HG02885 (cell line): Measurements from ENCODE around the gene COMMD6.
"Not testable (repeated sequence)": the region's sequence is repeated elsewhere in the genome, so short reads cannot be mapped to it uniquely, and the experiment has no call there.

ENCODE experiments used
- ATAC-seq: cut with Tn5 transposase; IDR thresholded peaks from one replicate; pipeline ENCODE4 v1.9.1; 2021; ENCODE audit warnings: mild to moderate bottlenecking; ENCODE audit not compliant: unreplicated experiment, poor library complexity

Gene COMMD6

GRCh38 chr13:75537401-75538365 is at the start of gene COMMD6:
TSS of gene COMMD6 (minus strand) at chr13:75537841. CDS start at chr13:75537805, 36 bp downstream.
- ATAC-seq, result peak; percentile 97

- ATAC-seq, result no peak
Observed at GRCh38 chr13:75585153-75585552, 47.5 kb upstream of the COMMD6 start.

DNA sequence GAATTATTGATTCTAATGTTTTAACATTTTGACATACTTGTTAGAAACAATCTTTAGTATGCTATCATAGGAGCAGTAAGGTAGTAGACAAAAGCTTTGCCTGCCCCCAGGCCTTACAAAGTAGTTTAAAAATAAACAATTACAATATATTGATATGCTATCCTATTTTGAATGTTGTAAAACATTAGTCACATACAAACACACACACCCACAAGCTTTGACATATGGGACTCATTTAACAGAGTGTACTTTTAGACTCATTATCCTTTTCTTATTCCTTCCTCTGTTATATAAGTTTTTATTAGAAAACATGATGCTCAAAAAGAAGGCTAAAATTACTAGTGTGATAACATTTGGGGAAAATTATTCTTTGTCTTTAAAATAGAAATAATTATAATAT is 45.5 kb upstream of the COMMD6 start:
- no peak for ATAC-seq

DNA sequence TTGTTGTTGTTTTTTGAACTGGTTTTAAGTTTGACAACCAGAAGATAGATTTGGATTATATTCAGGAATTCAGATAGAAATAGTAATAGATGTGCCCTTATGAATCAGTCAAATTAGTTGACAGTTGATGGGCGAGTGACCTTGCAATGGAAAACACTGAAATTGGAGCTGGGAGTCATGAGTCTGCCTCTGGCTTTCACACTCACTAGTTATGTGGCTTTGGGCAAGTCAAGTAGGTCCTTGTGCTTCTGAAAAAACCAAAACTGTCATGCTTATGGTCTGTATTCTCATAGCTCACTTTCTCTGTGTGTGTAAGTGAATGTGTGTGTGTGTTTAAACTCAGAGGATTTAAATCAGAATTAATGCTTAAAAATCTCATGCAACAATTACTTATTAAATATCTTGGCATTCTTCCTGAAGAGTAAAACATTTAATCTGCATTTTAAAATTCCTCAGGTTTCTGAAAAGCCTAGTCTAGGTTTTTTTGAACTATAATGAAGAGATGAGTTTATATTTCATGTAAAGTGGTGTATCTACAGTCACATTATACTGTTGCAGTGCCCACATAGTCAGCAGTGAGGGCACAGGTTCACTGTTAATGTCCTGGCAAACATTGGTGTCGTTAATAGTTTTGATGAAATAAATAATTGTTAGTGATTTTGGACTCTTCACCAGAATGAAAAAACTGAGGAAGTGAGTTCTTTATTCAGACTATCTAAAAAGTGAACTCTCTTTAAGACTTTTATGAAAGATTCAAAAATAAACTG is 44.4 kb upstream of the COMMD6 start:
- no peak for ATAC-seq

GRCh38 chr13:75579529-75579928 is 41.9 kb upstream of the COMMD6 start:
- peak; percentile 68 for ATAC-seq

DNA sequence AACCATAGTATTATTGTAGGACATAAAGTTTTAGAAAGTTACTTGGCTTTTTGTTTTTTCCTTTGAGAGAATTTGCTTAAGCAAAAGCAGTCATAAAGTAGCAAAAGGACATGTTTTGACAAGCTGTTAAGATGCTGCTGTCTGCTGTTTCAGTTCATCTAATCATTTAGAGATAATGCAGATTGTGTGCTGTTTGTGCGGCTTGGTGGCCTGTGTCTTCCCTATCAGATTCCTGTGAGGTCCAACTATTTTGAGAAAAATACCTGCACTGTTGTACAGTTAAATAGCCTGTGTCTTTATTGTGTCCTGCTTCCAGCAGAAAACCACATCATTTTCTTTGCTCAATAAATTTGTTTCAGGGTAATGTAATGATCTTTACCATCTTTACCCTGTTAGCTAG is 31.9 kb upstream of the COMMD6 start:
- ATAC-seq, result no peak

- ATAC-seq, result no peak
Observed at GRCh38 chr13:75566658-75567057, 29.0 kb upstream of the COMMD6 start.

GRCh38 chr13:75558145-75558840 is 20.7 kb upstream of the COMMD6 start:
- ATAC-seq, result no peak

GRCh38 chr13:75556961-75557360 is 19.3 kb upstream of the COMMD6 start:
- no peak for ATAC-seq

- no peak for ATAC-seq
Observed at GRCh38 chr13:75555836-75556235, 18.2 kb upstream of the COMMD6 start.

DNA sequence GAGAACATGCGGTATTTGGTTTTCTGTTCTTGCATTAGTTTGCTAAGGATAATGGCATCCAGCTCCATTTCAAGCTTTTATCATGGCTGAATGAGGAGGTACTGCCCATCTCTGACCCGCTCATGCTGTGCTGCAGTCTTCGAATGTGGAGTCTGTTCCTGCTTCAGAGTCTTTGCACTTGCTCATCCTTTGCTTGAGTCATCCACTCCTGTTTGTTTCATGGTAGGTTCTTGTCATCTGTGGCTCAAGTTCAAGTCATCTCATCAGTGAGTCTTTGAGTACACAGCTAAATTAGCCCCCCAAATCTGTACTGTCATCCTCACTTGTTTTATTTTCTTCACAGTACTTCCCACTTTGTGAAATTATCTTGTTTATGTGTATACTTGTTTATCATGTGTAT is 17.3 kb upstream of the COMMD6 start:
- ATAC-seq, result no peak

DNA sequence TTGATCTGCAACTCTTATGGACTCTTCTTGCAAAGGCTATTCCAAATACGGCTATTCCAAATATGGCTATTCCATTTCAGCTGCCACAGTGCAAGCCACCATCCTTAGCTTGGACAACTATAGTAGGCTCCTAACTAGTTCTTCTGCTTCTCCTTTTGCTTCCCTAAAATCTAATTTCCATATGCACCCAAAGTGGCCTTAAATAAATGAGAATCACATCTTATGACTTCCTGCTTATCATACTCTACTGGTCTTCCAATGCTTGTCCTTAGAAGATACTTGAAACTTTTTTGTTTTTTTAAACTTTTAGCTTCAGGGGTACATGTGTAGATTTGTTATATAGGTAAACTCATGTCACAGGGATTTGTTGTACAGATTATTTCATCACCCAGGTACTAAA is 16.8 kb upstream of the COMMD6 start:
- no peak for ATAC-seq

- peak; percentile 10 for ATAC-seq
Observed at GRCh38 chr13:75550159-75550567, 12.5 kb upstream of the COMMD6 start.

DNA sequence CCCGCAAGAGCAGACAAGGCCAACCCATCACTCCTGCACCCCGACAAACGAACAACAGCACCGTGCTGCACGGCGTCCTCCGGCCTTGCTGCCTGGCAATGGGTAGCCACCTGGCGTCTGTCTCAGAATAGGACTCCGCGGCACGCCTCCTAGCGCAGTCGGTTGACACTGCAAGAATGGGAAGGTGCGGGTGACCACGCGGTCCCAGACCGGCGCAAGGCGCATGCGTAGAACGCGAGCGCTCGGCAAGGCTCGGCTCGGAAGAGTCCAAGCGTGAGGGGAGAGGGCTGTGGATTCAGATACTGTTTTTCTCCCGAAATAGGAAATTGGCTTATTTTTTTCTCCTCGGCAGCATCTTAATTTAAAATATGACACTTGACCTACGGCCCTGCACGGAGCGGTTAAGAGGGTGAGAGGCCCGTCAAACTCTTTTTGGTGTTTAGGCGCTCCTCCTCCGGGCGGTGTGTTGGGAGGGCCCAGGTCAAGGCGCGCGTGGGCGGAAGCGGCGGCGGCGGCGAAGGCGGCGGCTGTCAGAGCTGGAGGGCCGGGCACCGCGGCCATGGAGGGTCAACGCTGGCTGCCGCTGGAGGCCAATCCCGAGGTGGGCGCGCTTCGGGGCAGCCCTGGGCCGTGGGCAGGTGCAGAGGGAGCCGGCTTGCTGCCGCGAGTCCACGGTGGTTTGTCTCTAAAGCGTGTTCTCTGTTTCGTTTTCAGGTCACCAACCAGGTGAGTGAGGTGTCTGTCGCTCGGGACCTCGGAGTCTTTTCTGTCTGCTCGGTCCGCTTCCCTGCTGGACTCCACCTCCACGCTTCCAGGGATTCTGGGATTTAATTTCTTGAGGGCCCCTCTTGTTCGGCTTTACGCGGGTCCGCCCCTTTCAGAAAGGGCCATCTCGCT is 11.9 kb upstream of the COMMD6 start, which contains the start of gene UCHL3:
Gene UCHL3 (plus strand): TSS at position 530 of the 897 bp plus-strand sequence. CDS start 30 bp downstream, at position 560.
- peak; percentile 97 for ATAC-seq

GRCh38 chr13:75547917-75548316 is 10.3 kb upstream of the COMMD6 start:
- no peak for ATAC-seq

- ATAC-seq, result not testable (repeated sequence)
Observed at GRCh38 chr13:75545386-75545785, 7.7 kb upstream of the COMMD6 start.

DNA sequence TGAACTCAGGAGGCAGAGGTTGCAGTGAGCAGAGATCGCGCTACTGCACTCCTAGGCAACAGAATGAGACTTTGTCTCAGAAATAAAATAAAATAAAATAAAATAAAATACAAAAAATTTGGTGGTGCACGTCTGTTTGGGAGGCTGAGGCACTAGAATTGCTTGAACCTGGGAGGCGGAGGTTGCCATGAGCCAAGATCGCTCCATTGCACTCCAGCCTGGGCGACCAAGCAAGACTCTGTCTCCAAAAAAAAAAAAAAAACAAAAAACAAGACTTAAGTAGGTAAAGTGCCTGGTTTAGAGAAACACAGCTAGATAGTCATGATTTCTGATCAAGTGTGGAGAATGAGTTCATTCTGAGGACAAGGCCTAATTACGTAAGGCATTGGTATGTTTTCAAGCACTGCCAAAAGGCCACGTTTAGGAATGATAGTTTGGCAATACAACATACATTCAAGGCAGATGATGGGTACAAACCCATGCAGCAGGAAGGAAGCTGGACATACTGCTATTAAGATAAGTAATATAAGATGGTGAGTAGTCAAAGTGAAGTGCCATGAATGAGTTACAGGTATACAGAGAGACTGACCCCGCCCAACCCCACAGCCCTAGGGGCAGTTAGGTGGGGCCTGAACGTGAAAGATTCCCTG is 7.2 kb upstream of the COMMD6 start:
- ATAC-seq, result no peak

GRCh38 chr13:75541961-75542360 is 4.3 kb upstream of the COMMD6 start:
- no peak for ATAC-seq

GRCh38 chr13:75541287-75541686 is 3.6 kb upstream of the COMMD6 start:
- ATAC-seq, result no peak
